CD4-positive, alpha-beta memory T cell (primary cell): ENCODE results near the gene DYNLRB1. TPM values are rescaled to one million over a fixed set of nuclear protein-coding genes. Genes with fewer than 3 reads are reported as not detected.
A peak's percentile ranks its signal among the peaks of the same experiment; 100 is the strongest.

ENCODE experiments used
- CTCF ChIA-PET: fragments of 350-600 bp; sonication (Branson Sonifier 250); formaldehyde crosslinking; loops from one replicate; lab custom pipeline; 2021; ENCODE audit warnings: inconsistent platforms; ENCODE audit not compliant: partially characterized antibody; lab: Charles Lee
- POLR2A ChIA-PET: fragments of 350-600 bp; sonication (Branson Sonifier 250); formaldehyde crosslinking; loops from one replicate; lab custom pipeline; 2021; ENCODE audit not compliant: partially characterized antibody; lab: Charles Lee
- DNase-seq, 5 donors: peaks; one replicate each; pipeline versions ENCODE4 v3.0.0 to v3.0.0-alpha.2; 2020 to 2022; ENCODE audit warnings: mixed read lengths in 1 of 5
- H3K27ac ChIP-seq: one replicate; pipeline ENCODE4 v1.7.0; 2013; ENCODE audit warnings: low read depth, low read length
- H3K27me3 ChIP-seq: 2 replicates; pipeline ENCODE4 v1.7.0; 2013; ENCODE audit warnings: mild to moderate bottlenecking, low read length, moderate library complexity; ENCODE audit not compliant: insufficient read depth
- H3K36me3 ChIP-seq: 2 replicates; pipeline ENCODE4 v1.7.0; 2013; ENCODE audit warnings: mild to moderate bottlenecking, low read length, moderate library complexity; ENCODE audit not compliant: insufficient read depth
- H3K4me1 ChIP-seq: 2 replicates; pipeline ENCODE4 v1.7.0; 2013; ENCODE audit warnings: mild to moderate bottlenecking, low read length, moderate library complexity; ENCODE audit not compliant: insufficient read depth
- H3K4me3 ChIP-seq, 2 donors: one replicate each; pipeline ENCODE4 v1.7.0; 2013; ENCODE audit warnings: low read length in 2 of 2, mild to moderate bottlenecking in 1 of 2
- H3K9me3 ChIP-seq, 2 donors: one replicate each; pipeline ENCODE4 v1.7.0; 2013; ENCODE audit warnings: low read length in 2 of 2, control low read depth in 1 of 2; ENCODE audit not compliant: control insufficient read depth in 1 of 2
- H3K27ac Mint-ChIP-seq, 7 donors: one replicate each; pipeline ENCODE4 v1.8.0; 2020 to 2021; ENCODE audit warnings: mixed read lengths in 7 of 7, mild to moderate bottlenecking in 6 of 7, inconsistent platforms in 3 of 7, moderate library complexity in 3 of 7
- H3K27me3 Mint-ChIP-seq, 2 donors: one replicate each; pipeline ENCODE4 v1.8.0; 2020 to 2021; ENCODE audit warnings: mixed read lengths in 2 of 2
- H3K36me3 Mint-ChIP-seq, 2 donors: one replicate each; pipeline ENCODE4 v1.8.0; 2020 to 2021; ENCODE audit warnings: mixed read lengths in 2 of 2, inconsistent platforms in 1 of 2, mild to moderate bottlenecking in 1 of 2
- H3K4me1 Mint-ChIP-seq, 4 donors: one replicate each; pipeline ENCODE4 v1.8.0; 2020 to 2021; ENCODE audit warnings: mixed read lengths in 4 of 4, mild to moderate bottlenecking in 1 of 4
- H3K4me3 Mint-ChIP-seq, 8 donors: one replicate each; pipeline ENCODE4 v1.8.0; 2020 to 2021; ENCODE audit warnings: mixed read lengths in 8 of 8, mild to moderate bottlenecking in 7 of 8, moderate library complexity in 6 of 8, inconsistent platforms in 3 of 8
- H3K9me3 Mint-ChIP-seq, 8 donors: one replicate each; pipeline ENCODE4 v1.8.0; 2020 to 2021; ENCODE audit warnings: mixed read lengths in 8 of 8, mild to moderate bottlenecking in 5 of 8, inconsistent platforms in 3 of 8, moderate library complexity in 1 of 8
- intact Hi-C: fragments of 100-400 bp; cut with micrococcal nuclease; formaldehyde crosslinking; loops from one replicate; pipeline ENCODE4 v1.15.1; 2023
- polyA plus RNA-seq, 2 donors: library from polyadenylated mRNA; unstranded; fragments of 300-500 nt; fragmentation: Illumina TruSeq; gene quantifications; one replicate each; pipeline ENCODE4 v1.2.3, GENCODE V29; 2021
- total RNA-seq, 2 experiments: library from RNA; stranded (reverse); gene quantifications; one replicate each; pipeline ENCODE4 v1.2.3, GENCODE V29; 2021

The DYNLRB1 gene
- total and polyA plus RNA-seq, 4 experiments from 2014 or later = 75.5 to 311 (median 159) TPM

DNA sequence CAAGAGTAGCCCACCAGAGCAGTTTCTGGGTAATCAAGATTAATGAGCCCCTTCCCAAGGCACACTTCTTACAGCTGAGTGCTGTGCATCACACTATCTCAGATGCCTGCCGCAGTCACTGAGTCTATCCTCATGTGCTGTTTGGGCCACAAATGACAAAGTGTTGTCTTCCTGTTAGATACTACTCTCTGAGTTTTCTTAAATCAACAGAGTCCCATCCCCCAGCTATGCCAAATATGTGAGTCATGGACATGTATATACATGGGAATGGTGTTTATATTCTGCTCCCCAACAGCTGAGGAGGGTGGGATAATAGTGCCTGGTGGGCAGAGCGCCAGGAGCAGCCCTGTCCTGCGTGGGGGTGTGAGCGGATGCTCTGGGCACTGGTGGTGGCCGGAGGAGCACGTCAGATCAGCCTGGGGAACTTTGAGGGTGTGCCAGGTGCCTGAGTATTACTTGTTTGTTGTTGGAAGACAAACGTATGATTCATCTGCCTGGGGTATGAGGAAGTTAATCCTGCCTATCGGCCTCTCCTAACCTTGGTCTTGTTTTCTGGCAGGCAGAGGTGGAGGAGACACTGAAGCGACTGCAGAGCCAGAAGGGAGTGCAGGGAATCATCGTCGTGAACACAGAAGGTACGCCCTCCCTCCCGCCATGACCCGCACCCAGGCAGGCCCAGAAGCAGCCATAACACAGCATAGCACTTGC, 9.6 kb downstream of the DYNLRB1 start:
- CTCF ChIA-PET = no interaction called here
- H3K27me3 ChIP-seq = no peaks in the 10 kb centered on the region
- H3K4me1 Mint-ChIP-seq = peaks cover 28 to 47% (median 33%) of the 10 kb centered on the region in 4 donors
- no peaks in the 10 kb centered on the region for H3K9me3 ChIP-seq
- no peak overlapping the region for H3K27ac ChIP-seq
- POLR2A ChIA-PET = interaction anchor here (1.2 kb wide), 1 partner anchor 9 kb away, joined by 5 read pairs; the partner anchor contains the start of gene DYNLRB1
- DNase-seq = no peak
- no peaks in the 10 kb centered on the region for H3K27me3 Mint-ChIP-seq
- H3K9me3 Mint-ChIP-seq = no peaks in the 10 kb centered on the region
- peaks cover 36 to 71% of the 10 kb centered on the region in 2 donors for H3K36me3 Mint-ChIP-seq
- peaks cover 25% of the 10 kb centered on the region for H3K4me1 ChIP-seq
- H3K4me3 ChIP-seq = no peak overlapping the region
- intact Hi-C loops = no loop called here
- H3K36me3 ChIP-seq = peaks cover 36% of the 10 kb centered on the region
- H3K27ac Mint-ChIP-seq = peak overlapping the region in 1 of 7 donors; percentile 23
- H3K4me3 Mint-ChIP-seq = no peak overlapping the region

DNA sequence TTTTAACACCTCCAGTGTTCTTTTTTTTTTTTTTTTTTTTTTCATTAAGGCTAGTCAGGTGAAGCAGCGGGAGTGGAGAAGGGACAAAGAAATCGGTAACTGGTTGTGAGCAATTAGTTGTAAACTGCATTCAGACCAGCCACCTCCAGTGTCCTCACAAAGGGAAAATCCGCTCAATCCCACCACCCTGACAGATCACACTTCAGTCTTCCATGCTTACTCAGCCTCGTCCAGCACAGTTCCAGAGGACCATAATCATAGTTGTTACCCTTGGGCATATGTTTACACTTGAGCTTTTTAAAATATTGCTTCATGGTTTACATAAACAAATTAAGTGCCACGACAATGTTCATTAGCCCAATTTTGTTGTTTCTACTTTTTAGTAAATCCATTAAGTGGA, 10.2 kb downstream of the DYNLRB1 start:
- H3K27ac ChIP-seq = no peak overlapping the region
- H3K4me1 ChIP-seq = peaks cover 23% of the 10 kb centered on the region
- H3K27ac Mint-ChIP-seq = peak overlapping the region in 1 of 7 donors; percentile 62
- peaks cover 38% of the 10 kb centered on the region for H3K36me3 ChIP-seq
- no peak overlapping the region for H3K4me3 Mint-ChIP-seq
- POLR2A ChIA-PET = interaction anchor here (1.1 to 1.2 kb wide), 2 partner anchors 9 to 24 kb away, joined by 3 to 5 read pairs; partner anchors contain the start of gene DYNLRB1
- no peak overlapping the region for H3K4me3 ChIP-seq
- no peaks in the 10 kb centered on the region for H3K27me3 Mint-ChIP-seq
- intact Hi-C loops = no loop called here
- peaks cover 37 to 74% of the 10 kb centered on the region in 2 donors for H3K36me3 Mint-ChIP-seq
- no peaks in the 10 kb centered on the region for H3K9me3 Mint-ChIP-seq
- peaks cover 28 to 46% (median 30%) of the 10 kb centered on the region in 4 donors for H3K4me1 Mint-ChIP-seq
- no peaks in the 10 kb centered on the region for H3K9me3 ChIP-seq
- DNase-seq = no peak
- CTCF ChIA-PET = interaction anchor here (0.8 kb wide), 1 partner anchor 36 kb away, joined by 3 read pairs; no protein-coding TSS in a partner anchor
- H3K27me3 ChIP-seq = no peaks in the 10 kb centered on the region

DNA sequence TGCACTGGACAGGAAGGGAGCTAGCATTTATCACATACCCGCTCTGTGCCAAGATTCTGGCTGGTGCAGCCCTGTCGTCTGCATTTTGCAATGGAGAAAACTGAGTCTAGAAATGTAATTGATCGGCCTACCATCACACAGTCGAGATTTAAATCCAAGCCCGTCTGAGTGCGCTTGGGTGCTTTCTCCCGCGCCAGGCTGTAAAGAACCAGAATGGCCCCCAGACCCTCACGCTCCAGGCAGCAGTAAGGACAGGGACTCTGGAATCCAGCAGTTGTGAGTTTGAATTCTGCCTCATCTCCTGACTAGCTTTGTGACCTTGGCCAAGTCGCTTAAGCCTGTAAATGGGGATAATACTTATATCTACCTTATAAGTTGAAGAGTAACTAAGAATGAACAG, 10.8 kb downstream of the DYNLRB1 start:
- Histone ChIP-seq H3K27me3 (no peaks in the 10 kb centered on the region), H3K4me1 (peaks cover 17% of the 10 kb centered on the region), H3K27ac (no peak overlapping the region), H3K36me3 (peaks cover 43% of the 10 kb centered on the region), H3K9me3 (no peaks in the 10 kb centered on the region), H3K4me3 (no peak overlapping the region)
- ChIA-PET POLR2A (interaction anchor here (1.1 kb wide), 1 partner anchor 24 kb away, joined by 3 read pairs; no protein-coding TSS in a partner anchor), CTCF (interaction anchor here (0.8 to 1.1 kb wide), 4 partner anchors 11 to 35 kb away, joined by 3 to 4 read pairs (median 3); partner anchors contain the start of gene DYNLRB1)
- no peak for DNase-seq
- H3K27me3 Mint-ChIP-seq = no peaks in the 10 kb centered on the region
- H3K4me1 Mint-ChIP-seq = peaks cover 26 to 40% (median 26%) of the 10 kb centered on the region in 4 donors
- peaks cover 36 to 78% of the 10 kb centered on the region in 2 donors for H3K36me3 Mint-ChIP-seq
- intact Hi-C loops = no loop called here
- no peak overlapping the region for H3K4me3 Mint-ChIP-seq
- H3K27ac Mint-ChIP-seq = peak overlapping the region in 1 of 7 donors; percentile 29
- no peaks in the 10 kb centered on the region for H3K9me3 Mint-ChIP-seq

DNA sequence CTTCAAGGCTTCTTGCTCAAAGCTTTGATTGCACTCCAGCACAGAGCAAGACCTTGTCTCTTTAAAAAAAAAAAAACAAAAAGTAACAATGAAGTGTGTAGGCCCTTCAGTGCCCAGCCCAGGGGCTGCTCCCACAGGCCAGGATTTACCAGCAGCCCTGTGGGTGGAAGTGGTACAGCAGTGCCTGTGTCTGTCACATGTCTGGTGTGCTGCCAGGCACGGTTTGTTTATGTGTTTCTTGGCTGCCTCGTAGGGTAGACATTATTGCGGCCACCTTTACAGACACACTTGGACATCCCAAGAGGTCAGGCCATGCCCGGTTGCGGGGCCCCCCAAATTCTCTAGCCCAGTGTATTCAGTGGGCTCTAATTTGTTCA, 12.7 kb downstream of the DYNLRB1 start:
- intact Hi-C loops = no loop called here
- no peaks in the 10 kb centered on the region for H3K27me3 Mint-ChIP-seq
- no peak overlapping the region for H3K4me3 Mint-ChIP-seq
- ChIA-PET CTCF (interaction anchor here (1.8 kb wide), 1 partner anchor 9 kb away, joined by 4 read pairs; no protein-coding TSS in a partner anchor), POLR2A (no interaction called here)
- H3K27me3 ChIP-seq = no peaks in the 10 kb centered on the region
- H3K27ac ChIP-seq = no peak overlapping the region
- no peaks in the 10 kb centered on the region for H3K9me3 ChIP-seq
- H3K4me1 Mint-ChIP-seq = peaks cover 9 to 21% (median 14%) of the 10 kb centered on the region in 4 donors
- H3K4me1 ChIP-seq = peaks cover under 1% of the 10 kb centered on the region
- no peak for DNase-seq
- no peak overlapping the region for H3K4me3 ChIP-seq
- H3K27ac Mint-ChIP-seq = peak overlapping the region in 4 of 7 donors; percentile 12 to 48 (median 23)
- H3K36me3 Mint-ChIP-seq = peaks cover 34 to 72% of the 10 kb centered on the region in 2 donors
- no peaks in the 10 kb centered on the region for H3K9me3 Mint-ChIP-seq
- peaks cover 54% of the 10 kb centered on the region for H3K36me3 ChIP-seq

DNA sequence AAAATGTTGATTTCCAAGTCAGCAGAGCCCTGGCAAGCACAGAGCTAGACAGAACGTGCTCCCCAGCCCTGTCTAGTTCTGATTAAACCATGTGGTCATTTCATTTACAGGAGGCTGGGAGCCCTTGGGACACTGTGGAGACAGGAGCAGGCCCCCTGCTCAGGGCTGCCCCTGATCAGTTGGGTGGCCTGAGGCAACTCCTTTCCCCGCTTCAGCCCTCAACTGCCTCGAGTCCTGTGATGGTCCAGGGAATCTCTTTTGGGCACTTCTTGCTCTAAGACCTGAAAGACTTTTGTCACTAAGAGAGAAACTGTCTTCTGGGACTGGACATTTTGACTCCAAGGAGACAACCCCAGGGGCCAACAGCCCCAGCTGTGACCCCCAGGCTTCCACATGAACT, 13.5 kb downstream of the DYNLRB1 start:
- Histone ChIP-seq H3K9me3 (no peaks in the 10 kb centered on the region), H3K27ac (no peak overlapping the region), H3K36me3 (peaks cover 60% of the 10 kb centered on the region), H3K4me1 (no peaks in the 10 kb centered on the region), H3K27me3 (no peaks in the 10 kb centered on the region), H3K4me3 (no peak overlapping the region)
- ChIA-PET CTCF (interaction anchor here (1.8 to 1.9 kb wide), 2 partner anchors 9 to 10 kb away, joined by 4 to 7 read pairs; no protein-coding TSS in a partner anchor), POLR2A (interaction anchor here (1.5 kb wide), 1 partner anchor 15 kb away, joined by 6 read pairs; no protein-coding TSS in a partner anchor)
- Mint-ChIP-seq H3K27ac (peak overlapping the region in 1 of 7 donors; percentile 42), H3K27me3 (no peaks in the 10 kb centered on the region), H3K9me3 (no peaks in the 10 kb centered on the region), H3K36me3 (peaks cover 41 to 72% of the 10 kb centered on the region in 2 donors), H3K4me1 (peaks cover 4 to 15% (median 9%) of the 10 kb centered on the region in 4 donors), H3K4me3 (no peak overlapping the region)
- DNase-seq = no peak
- intact Hi-C loops = no loop called here

DNA sequence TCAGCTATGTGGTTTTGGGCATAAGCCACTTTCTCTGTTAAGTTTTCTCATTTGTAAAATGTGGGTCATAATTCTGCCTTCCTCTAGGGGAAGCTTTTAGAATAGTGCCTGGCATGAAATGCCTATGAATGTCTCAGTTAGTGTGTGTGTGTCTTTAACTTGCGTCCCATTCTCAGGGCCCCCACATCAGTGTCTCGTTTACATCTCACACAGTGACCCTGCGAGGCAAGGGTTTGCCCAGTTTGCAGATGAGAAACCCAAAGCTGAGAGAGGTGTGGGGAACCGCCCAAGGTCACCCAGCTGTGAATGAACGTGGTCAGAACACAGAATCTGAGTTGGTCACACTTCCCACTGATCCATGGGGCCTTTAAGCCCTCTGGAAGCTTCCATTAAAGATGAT, 14.1 kb downstream of the DYNLRB1 start:
- Mint-ChIP-seq H3K4me1 (peaks cover 4 to 13% (median 9%) of the 10 kb centered on the region in 4 donors), H3K9me3 (no peaks in the 10 kb centered on the region), H3K4me3 (no peak overlapping the region), H3K36me3 (peaks cover 41 to 75% of the 10 kb centered on the region in 2 donors), H3K27me3 (no peaks in the 10 kb centered on the region), H3K27ac (peak overlapping the region in 3 of 7 donors; percentile 77 to 86 (median 82))
- CTCF ChIA-PET = interaction anchor here (0.6 to 1.9 kb wide), 2 partner anchors 9 to 560 kb away, joined by 3 to 7 read pairs; no protein-coding TSS in a partner anchor
- DNase-seq = no peak
- POLR2A ChIA-PET = interaction anchor here (1.5 kb wide), 1 partner anchor 15 kb away, joined by 6 read pairs; no protein-coding TSS in a partner anchor
- H3K9me3 ChIP-seq = no peaks in the 10 kb centered on the region
- H3K36me3 ChIP-seq = peaks cover 66% of the 10 kb centered on the region
- no peak overlapping the region for H3K27ac ChIP-seq
- H3K4me3 ChIP-seq = no peak overlapping the region
- no peaks in the 10 kb centered on the region for H3K4me1 ChIP-seq
- intact Hi-C loops = no loop called here
- H3K27me3 ChIP-seq = no peaks in the 10 kb centered on the region
